ENCODE data around the gene VPS13C.

VPS13C gene

DNA sequence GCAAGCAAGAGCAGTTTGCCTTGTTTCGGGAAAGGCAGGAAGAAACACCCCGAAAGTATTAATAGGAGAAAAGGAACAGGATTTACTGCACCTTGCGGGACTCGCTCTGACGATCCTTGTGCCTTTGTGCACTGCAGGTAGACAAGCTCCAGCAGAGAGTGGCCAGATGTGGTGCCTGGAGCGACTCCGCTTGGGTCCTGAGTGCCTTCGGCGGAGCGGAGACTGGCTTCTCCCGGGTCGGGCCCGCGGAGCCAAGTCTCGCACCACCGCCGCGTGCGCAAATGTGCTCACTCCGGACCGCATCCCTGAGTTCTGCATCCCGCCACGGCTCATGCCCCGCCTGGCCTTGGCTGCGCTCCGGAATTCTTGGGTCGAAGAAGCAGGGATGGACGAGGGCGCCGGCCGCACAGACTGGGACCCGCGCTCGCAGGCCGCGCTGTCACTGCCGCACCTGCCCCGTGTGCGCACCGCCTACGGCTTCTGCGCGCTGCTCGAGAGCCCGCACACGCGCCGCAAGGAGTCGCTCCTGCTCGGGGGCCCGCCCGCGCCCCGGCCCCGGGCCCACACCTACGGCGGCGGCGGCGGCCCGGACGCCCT is 7.3 kb upstream of the VPS13C start:
- no peak overlapping the region for H3K27ac ChIP-seq (ENCODE audit: low read depth, low read length)
- peaks cover 6% of the 10 kb centered on the region for H3K27me3 ChIP-seq (ENCODE audit: control insufficient read depth, insufficient read depth, low read length)
- H3K36me3 ChIP-seq (ENCODE audit: control insufficient read depth, insufficient read depth, low read length), result no peaks in the 10 kb centered on the region
- peak overlapping the region; percentile 62 for H3K4me3 ChIP-seq (ENCODE audit: low read length)
- no peak overlapping the region for H3K9ac ChIP-seq (ENCODE audit: low read length)
- H3K4me1 ChIP-seq (ENCODE audit: control insufficient read depth, insufficient read depth, low read length), result peaks cover 6% of the 10 kb centered on the region

DNA sequence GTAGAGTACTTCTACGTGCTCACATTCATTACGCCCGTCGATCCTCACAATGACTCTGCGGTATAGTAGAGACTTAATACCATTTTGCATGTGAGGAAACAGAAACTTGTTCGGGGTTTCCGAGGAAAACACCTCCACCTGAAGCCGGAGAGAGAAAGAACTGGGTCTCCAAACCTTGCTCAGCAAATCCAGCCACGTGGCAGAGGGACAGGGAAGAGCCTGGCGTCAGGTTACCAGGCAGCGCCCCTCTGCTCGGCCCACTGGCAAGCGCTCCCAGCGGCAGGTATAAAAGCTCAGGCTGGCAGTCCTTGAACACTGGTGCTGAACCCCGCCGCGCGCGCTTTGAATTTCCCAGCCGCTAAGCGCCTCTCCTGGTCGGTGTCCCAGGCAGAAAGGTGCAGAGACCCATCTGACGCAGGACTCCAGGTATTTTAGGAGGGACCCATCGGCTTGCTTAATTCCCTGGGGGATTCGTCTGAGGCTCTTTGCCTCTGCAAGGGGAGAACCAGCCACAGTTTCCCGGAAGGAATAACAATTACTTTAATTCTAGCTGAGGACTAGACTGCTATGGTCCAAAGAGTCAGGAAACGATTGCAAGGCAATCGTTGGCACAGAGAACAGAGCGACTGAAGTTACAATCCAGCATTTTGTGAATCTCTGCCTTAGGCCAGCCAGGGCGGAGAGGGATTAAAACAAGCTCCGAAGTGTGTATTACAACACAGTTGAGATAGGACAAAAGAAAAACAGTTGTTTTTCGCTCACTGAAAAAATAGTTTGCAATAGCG is 6.6 kb upstream of the VPS13C start, which contains the start of gene C2CD4A:
Gene C2CD4A, plus strand, starts transcription at position 315 of the 785 bp plus-strand sequence. CDS start 637 bp downstream, outside the sequence.
- H3K4me1 ChIP-seq (ENCODE audit: control insufficient read depth, insufficient read depth, low read length), result peaks cover 6% of the 10 kb centered on the region
- no peaks in the 10 kb centered on the region for H3K36me3 ChIP-seq (ENCODE audit: control insufficient read depth, insufficient read depth, low read length)
- H3K27me3 ChIP-seq (ENCODE audit: control insufficient read depth, insufficient read depth, low read length), result peaks cover 6% of the 10 kb centered on the region
- no peak within 1 kb of the TSS for H3K9ac ChIP-seq (ENCODE audit: low read length)
- H3K27ac ChIP-seq (ENCODE audit: low read depth, low read length), result no peak within 1 kb of the TSS
- peak within 1 kb of the TSS; percentile 62 for H3K4me3 ChIP-seq (ENCODE audit: low read length)

DNA sequence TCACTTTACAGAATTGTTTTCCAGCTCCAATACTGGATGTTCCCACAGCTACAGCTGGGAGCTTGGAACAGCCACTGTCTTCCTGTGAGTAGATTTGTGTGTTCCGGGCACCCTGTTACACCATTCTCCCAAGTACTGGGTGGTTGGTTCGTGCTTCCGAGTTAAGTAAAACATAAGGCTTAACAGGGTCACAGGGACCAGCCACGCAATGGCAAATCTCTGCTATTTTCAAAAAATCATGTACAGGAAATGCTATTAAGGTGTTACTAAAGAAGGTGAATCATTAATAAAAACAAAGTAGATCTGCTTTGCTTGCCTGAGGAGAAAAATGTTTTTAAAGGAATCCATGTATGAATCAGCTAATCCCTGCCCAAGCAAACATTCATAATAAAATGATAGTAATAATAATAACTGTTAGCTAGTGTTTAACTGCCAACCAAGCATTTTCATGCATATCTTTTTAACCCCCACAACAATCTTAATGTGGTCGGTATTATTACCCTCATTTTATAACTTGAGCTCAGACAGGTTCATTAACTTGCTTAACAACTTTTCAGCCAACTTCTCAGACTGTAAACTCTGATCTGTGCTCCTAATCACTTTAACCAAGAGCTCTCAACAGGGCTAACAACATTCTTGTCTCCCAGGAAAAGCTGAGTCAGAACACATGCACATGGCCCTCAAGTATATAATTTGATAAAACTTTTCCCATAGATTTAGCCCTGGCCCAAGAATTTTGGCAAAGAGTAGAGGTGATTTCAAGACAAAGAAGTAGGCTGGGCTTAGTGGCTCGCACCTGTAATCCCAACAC is 3.8 kb upstream of the VPS13C start:
- Histone ChIP-seq H3K27me3 (ENCODE audit: control insufficient read depth, insufficient read depth, low read length) (peaks cover 6% of the 10 kb centered on the region), H3K36me3 (ENCODE audit: control insufficient read depth, insufficient read depth, low read length) (no peaks in the 10 kb centered on the region), H3K4me1 (ENCODE audit: control insufficient read depth, insufficient read depth, low read length) (peaks cover 11% of the 10 kb centered on the region), H3K4me3 (ENCODE audit: low read length) (no peak overlapping the region), H3K9ac (ENCODE audit: low read length) (no peak overlapping the region), H3K27ac (ENCODE audit: low read depth, low read length) (no peak overlapping the region)

DNA sequence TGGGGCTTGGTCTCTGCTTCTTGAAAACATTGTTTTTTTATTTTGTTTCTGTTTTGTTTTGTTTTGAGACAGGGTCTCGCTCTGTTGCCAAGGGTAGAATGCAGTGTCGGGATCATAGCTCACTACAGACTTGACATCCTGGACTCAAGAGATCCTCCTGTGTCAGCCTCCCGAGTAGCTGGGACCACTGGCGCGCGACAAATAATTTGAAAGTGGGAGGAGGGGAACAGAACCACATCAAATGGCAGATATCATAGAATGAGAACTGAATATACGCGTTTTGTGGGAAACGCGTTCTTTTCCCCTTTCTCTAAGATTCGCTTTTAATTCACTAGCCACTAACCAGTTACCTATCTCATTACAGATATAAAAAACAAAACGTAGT is 641 bp upstream of the VPS13C start:
- peak overlapping the region; percentile 70 for H3K9ac ChIP-seq (ENCODE audit: low read length)
- H3K4me1 ChIP-seq (ENCODE audit: control insufficient read depth, insufficient read depth, low read length), result peaks cover 5% of the 10 kb centered on the region
- no peaks in the 10 kb centered on the region for H3K27me3 ChIP-seq (ENCODE audit: control insufficient read depth, insufficient read depth, low read length)
- peak overlapping the region; percentile 86 for H3K27ac ChIP-seq (ENCODE audit: low read depth, low read length)
- H3K36me3 ChIP-seq (ENCODE audit: control insufficient read depth, insufficient read depth, low read length), result no peaks in the 10 kb centered on the region
- H3K4me3 ChIP-seq (ENCODE audit: low read length), result peak overlapping the region; percentile 94

DNA sequence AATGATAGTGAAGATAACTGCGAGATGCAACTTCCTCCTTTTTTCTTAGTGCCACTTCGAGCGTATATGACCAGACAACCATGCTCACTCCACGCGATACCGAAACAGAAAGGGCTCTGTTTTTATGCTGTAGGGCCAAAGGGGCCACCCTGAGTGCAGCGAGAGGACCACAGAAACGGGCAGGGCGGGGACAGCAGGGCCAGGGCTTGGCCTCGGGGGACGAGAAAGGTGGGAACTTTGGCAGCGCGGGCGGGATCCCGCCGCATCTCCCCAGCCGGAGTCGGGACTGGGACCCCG is 483 bp downstream of the VPS13C start:
- peak overlapping the region; percentile 86 for H3K27ac ChIP-seq (ENCODE audit: low read depth, low read length)
- peak overlapping the region; percentile 94 for H3K4me3 ChIP-seq (ENCODE audit: low read length)
- no peaks in the 10 kb centered on the region for H3K36me3 ChIP-seq (ENCODE audit: control insufficient read depth, insufficient read depth, low read length)
- H3K4me1 ChIP-seq (ENCODE audit: control insufficient read depth, insufficient read depth, low read length), result peaks cover 5% of the 10 kb centered on the region
- H3K9ac ChIP-seq (ENCODE audit: low read length), result peak overlapping the region; percentile 66
- H3K27me3 ChIP-seq (ENCODE audit: control insufficient read depth, insufficient read depth, low read length), result no peaks in the 10 kb centered on the region

DNA sequence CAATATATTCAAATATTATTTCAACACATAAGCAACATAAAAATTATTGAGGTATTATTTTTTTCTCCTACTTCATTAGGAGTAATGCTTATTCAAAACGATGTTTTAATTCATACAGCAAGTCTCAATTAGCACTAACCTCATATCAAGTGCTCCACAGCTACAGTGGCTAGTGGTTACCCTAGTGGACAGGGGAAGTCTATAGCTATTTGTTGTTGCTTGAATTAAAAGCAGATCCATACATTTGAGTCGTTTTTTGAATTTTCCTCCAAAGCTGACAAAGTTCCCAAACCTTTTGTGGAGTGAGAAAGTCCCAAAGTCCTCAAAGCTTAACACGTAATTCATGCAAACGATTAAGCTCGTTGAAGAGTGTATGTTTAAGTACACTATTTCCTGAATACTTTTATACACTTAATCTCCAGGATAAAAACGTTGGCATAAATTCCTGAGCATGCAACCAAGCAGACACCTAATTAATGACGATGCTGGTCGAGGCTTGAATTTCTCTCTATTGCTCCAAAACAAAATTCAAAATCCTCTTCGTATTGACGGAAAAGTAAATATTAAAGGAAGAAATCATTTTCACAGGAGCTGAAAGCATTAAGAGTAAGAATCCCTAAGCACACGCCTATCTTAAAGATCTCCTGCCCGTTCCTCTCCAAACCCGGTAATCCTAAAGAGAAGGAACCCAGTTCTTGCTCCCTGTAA is 985 bp downstream of the VPS13C start:
- H3K27me3 ChIP-seq (ENCODE audit: control insufficient read depth, insufficient read depth, low read length), result no peaks in the 10 kb centered on the region
- no peak overlapping the region for H3K9ac ChIP-seq (ENCODE audit: low read length)
- H3K36me3 ChIP-seq (ENCODE audit: control insufficient read depth, insufficient read depth, low read length), result no peaks in the 10 kb centered on the region
- peaks cover 5% of the 10 kb centered on the region for H3K4me1 ChIP-seq (ENCODE audit: control insufficient read depth, insufficient read depth, low read length)
- H3K4me3 ChIP-seq (ENCODE audit: low read length), result peak overlapping the region; percentile 94
- peak overlapping the region; percentile 86 for H3K27ac ChIP-seq (ENCODE audit: low read depth, low read length)

DNA sequence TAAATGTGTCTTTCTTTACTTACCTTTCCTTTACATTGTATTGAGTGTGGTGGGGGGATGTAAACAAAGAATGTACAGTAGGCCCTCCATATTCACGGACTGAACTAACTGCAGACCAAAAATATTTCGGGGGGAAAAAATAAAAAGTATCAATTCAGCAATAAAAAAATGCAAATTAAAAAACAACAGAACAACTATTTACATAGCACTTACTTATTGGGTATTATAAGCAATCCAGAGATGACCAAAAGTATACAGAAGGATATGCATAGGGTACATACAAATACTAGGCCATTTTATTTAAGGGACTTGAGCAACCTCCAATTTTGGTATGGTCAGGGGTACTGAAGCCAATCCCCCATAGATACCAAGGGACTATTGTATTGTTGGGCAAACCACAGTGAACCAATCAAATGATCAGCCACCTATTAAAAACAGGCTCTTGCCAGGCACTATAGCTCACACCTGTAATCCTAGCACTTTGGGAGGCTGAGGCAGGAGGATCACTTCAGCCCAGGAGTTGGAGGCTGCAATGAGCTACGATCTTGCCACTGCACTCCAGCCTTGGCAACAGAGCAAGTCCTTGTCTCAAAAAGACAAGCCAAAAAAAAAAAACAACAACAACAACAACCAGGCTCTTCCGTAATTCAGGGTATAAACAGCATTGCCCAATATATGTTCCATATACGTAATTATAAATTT is 1.8 kb downstream of the VPS13C start:
- Histone ChIP-seq H3K27ac (ENCODE audit: low read depth, low read length) (no peak overlapping the region), H3K27me3 (ENCODE audit: control insufficient read depth, insufficient read depth, low read length) (no peaks in the 10 kb centered on the region), H3K4me3 (ENCODE audit: low read length) (no peak overlapping the region), H3K36me3 (ENCODE audit: control insufficient read depth, insufficient read depth, low read length) (no peaks in the 10 kb centered on the region), H3K9ac (ENCODE audit: low read length) (no peak overlapping the region), H3K4me1 (ENCODE audit: control insufficient read depth, insufficient read depth, low read length) (peaks cover 8% of the 10 kb centered on the region)

DNA sequence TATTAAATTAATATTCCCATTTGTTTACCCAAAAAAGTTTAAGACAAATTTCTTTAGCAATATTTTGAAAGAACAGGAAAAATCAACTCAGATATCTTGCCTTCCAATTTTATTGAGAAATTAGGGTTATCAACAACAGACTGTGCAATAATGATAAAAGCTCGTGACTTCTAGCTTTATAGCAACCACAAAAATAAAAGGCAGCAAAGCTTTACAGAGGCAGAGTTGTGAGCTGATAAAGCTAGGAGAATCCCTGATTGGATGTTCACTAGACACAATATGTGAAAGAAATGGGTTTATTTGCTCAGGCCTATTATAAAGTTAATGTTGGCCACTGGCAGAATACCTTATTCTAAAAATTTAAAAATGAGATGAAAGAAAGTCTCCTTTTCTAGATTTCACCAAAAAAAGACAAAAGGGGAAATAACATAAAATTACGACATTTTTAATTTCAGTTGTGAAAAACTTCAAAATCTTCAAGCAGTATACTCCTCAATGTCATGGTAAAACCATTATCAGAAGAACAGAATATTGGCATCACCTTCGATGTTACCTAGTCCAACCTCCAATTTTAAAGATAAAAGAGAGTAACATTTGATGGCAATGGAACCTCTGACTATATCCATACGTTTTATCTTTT is 2.8 kb downstream of the VPS13C start:
- Histone ChIP-seq H3K4me1 (ENCODE audit: control insufficient read depth, insufficient read depth, low read length) (peaks cover 8% of the 10 kb centered on the region), H3K36me3 (ENCODE audit: control insufficient read depth, insufficient read depth, low read length) (no peaks in the 10 kb centered on the region), H3K4me3 (ENCODE audit: low read length) (no peak overlapping the region), H3K27ac (ENCODE audit: low read depth, low read length) (no peak overlapping the region), H3K27me3 (ENCODE audit: control insufficient read depth, insufficient read depth, low read length) (no peaks in the 10 kb centered on the region), H3K9ac (ENCODE audit: low read length) (no peak overlapping the region)

DNA sequence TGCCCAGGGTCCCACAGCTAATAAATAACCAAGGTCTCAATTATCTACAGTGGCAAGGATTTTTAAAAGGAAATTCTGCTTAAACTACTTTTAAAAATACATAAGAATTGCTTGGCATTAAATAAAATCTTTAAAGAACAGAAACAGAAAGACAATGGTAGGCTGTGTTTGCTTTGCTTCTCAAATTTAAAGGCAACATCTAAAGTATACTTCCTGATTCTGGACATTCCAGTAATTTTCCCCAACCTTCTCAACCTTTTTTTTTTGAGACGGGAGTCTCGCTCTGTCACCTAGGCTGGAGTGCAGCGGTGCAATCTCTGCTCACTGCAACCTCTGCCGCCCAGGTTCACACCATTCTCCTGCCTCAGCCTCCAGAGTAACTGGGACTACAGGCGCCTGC is 5.3 kb downstream of the VPS13C start:
- Histone ChIP-seq H3K27ac (ENCODE audit: low read depth, low read length) (no peak overlapping the region), H3K4me3 (ENCODE audit: low read length) (no peak overlapping the region), H3K27me3 (ENCODE audit: control insufficient read depth, insufficient read depth, low read length) (no peaks in the 10 kb centered on the region), H3K4me1 (ENCODE audit: control insufficient read depth, insufficient read depth, low read length) (peaks cover 8% of the 10 kb centered on the region), H3K9ac (ENCODE audit: low read length) (no peak overlapping the region), H3K36me3 (ENCODE audit: control insufficient read depth, insufficient read depth, low read length) (no peaks in the 10 kb centered on the region)

DNA sequence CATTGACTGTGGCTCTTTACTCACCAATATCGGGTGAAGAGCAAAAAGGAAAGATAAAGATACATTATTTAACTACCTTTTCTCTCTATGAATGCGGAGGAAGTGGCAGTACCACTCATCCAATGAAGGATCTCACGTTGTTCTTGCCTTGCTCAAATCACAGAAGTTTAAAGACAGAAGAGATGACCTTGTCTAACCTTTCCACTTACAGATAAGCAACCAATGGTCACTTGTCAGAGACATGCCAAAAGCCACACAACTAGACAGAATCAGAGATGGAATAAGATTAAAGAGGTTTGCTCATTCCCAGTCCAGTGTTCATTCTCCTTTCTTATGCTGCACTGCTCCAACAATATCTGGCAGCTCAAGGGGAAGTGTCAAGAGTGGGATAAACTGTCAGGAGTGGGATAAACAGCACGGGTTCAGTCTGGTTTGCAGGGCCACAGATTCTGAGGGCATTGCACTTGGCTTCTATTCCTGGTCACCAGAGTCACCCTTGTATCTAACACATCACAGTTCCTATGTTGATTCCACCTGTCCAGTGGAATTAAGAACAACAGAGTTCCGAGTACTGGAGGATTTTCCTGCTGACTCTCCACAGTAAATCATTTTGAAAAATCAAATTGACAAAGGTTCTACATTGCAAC is 6.7 kb downstream of the VPS13C start:
- no peak overlapping the region for H3K27ac ChIP-seq (ENCODE audit: low read depth, low read length)

DNA sequence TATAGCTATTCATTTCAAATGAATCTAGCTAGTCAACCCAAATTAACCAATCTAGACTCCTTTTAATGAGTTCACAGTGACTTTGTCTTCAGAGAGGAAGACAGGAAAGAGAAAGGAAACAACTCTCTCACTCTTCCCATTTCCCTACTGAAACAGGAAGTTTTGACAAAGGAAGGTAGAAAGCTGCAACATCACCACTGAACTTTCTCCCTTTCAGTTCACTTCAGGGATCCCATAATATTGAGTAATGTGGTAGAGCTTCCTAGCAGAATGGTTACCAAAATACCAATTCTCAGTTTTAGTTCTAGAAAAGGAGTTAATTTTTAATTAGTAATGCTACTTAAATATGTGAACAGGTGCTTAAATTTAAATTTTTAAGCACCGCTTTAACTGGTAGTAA is 7.5 kb downstream of the VPS13C start:
- Histone ChIP-seq H3K27me3 (ENCODE audit: control insufficient read depth, insufficient read depth, low read length) (no peaks in the 10 kb centered on the region), H3K27ac (ENCODE audit: low read depth, low read length) (no peak overlapping the region), H3K36me3 (ENCODE audit: control insufficient read depth, insufficient read depth, low read length) (no peaks in the 10 kb centered on the region)

More for the DNA sequence above, 6.7 kb downstream of the VPS13C start:
- Histone ChIP-seq H3K4me3 (ENCODE audit: low read length) (no peak overlapping the region), H3K9ac (ENCODE audit: low read length) (no peak overlapping the region), H3K36me3 (ENCODE audit: control insufficient read depth, insufficient read depth, low read length) (no peaks in the 10 kb centered on the region), H3K27me3 (ENCODE audit: control insufficient read depth, insufficient read depth, low read length) (no peaks in the 10 kb centered on the region), H3K4me1 (ENCODE audit: control insufficient read depth, insufficient read depth, low read length) (peaks cover 3% of the 10 kb centered on the region)

More for the DNA sequence above, 7.5 kb downstream of the VPS13C start:
- Histone ChIP-seq H3K9ac (ENCODE audit: low read length) (no peak overlapping the region), H3K4me3 (ENCODE audit: low read length) (no peak overlapping the region), H3K4me1 (ENCODE audit: control insufficient read depth, insufficient read depth, low read length) (peaks cover 3% of the 10 kb centered on the region)

Data from rectal smooth muscle tissue (tissue), 1 donor.